ENCODE data around the gene RRM2. TPM values are rescaled to one million over a fixed set of nuclear protein-coding genes. Genes with fewer than 3 reads are reported as not detected.
"Not testable (repeated sequence)": the region's sequence is repeated elsewhere in the genome, so short reads cannot be mapped to it uniquely, and the experiment has no call there.

Gene RRM2
- total RNA-seq, 8 experiments from 2014 or later = 1.6 to 90.5 (median 4.6) TPM

DNA sequence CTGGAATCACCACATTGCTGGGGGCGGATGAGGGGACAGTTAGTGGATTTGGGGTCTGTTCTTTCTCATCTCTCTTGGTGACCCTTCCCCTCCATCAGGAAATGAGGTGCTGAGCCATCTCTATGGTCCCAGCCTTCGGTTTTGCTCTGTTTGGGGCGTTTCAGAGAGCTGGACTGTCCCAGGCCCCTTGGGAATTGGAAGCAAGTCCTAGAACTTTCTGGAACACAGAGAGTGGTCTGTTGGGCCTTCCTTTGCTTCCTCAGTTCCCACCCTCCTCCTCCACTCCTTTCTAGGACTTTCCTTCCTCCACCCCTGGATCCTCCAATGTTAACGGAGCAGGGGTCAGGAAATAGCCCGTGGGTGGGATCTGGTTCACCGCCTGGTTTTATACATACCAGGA lies 17.0 kb downstream of the RRM2 start:
- Histone ChIP-seq H3K4me3 (no peak overlapping the region), H3K27ac (no peak overlapping the region), H3K4me1 (replicated peaks in 1 of 2) (peaks cover 8 to 10% of the 10 kb centered on the region in 2 donors)
- 92 to 100% (median 93%) methylated on average over 1 to 5 of the region's 6 CpGs; no CpG with 5 or more reads in 4 of the 10 experiments for WGBS, 10 experiments
- in situ Hi-C loops (cut with MboI; ENCODE audit: low pct_unique_long_range_greater_than_20kb in 2 of 9, low sequenced_read_pairs in 9 of 9, unreplicated experiment in 9 of 9) = loop anchor here in 7 of 9 experiments (10.0 to 25.0 kb wide), 3 partner anchors 173 to 285 kb away; partner anchors contain the start of gene HPCAL1 (in 1 of the 7)
- no peak for ATAC-seq (replicated peaks in 6 of 8)

GRCh38 chr2:10140841-10141610 lies 18.5 kb downstream of the RRM2 start:
- peaks cover 6 to 9% of the 10 kb centered on the region in 2 donors for H3K4me1 ChIP-seq (replicated peaks in 1 of 2)
- in situ Hi-C loops (cut with MboI; ENCODE audit: low pct_unique_long_range_greater_than_20kb in 2 of 9, low sequenced_read_pairs in 9 of 9, unreplicated experiment in 9 of 9) = loop anchor here in 7 of 9 experiments (10.0 to 25.0 kb wide), 3 partner anchors 171 to 271 kb away; partner anchors contain the start of gene HPCAL1 (in 1 of the 7)
- no peak for ATAC-seq (replicated peaks in 6 of 8)
- no peak overlapping the region for H3K4me3 ChIP-seq
- H3K27ac ChIP-seq = no peak overlapping the region
- WGBS, 10 experiments = 80 to 100% (median 100%) methylated on average over 1 to 8 of the region's 16 CpGs; no CpG with 5 or more reads in 3 of the 10 experiments

DNA sequence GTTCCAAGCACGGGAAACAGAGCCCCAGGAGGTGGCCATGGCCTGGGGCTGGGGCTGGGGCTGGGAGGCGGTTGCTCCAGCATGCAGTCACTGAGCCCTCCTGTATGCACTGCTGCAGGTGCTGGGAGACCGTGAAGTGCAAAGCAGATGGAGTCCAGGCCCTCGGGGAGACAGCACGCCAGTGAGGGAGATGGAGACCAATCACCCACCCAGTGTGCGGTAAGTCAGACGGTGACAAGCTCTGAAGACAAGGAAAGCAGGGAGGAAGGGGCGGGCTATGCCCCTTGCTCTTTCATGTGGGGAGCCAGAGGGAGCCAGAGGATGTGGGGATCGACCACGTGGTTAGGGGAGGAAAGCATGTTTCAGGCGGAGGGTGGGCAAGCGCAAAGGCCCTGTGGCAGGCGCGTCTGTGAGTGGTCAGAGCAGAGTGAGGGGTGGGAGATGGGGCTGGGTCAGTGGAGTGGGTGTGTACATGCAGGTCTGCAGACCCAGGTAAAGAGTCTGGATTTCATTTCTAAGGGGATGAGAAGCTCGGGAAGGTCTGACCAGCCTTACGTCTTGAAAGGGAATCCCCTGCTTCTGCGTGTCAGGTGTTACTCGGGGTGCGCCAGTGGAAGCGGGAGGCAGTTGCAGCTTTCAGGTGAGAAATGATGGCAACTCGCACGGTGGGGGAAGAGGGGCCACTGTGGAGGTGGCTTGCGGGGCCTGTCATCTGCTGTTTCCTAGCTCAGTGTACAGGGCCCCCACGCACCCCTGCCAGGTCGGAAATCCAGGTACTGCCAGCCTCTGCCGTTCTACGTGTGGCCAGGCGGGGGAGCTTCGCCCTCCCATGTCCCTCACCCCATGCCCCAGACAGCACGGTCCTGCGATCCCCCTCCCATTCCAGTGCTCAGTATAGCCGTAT lies 19.4 kb downstream of the RRM2 start:
- peaks cover 4 to 9% of the 10 kb centered on the region in 2 donors for H3K4me1 ChIP-seq (replicated peaks in 1 of 2)
- peak; percentile 18 to 84 (median 78) for ATAC-seq (replicated peaks in 6 of 8)
- H3K27ac ChIP-seq = no peak overlapping the region
- 47 to 76% methylated on average over 3 to 6 of the region's 32 CpGs; no CpG with 5 or more reads in 8 of the 10 experiments for WGBS, 10 experiments
- in situ Hi-C loops (cut with MboI; ENCODE audit: low pct_unique_long_range_greater_than_20kb in 2 of 9, low sequenced_read_pairs in 9 of 9, unreplicated experiment in 9 of 9) = loop anchor here in 7 of 9 experiments (10.0 to 25.0 kb wide), 3 partner anchors 170 to 270 kb away; partner anchors contain the start of gene HPCAL1 (in 1 of the 7)
- no peak overlapping the region for H3K4me3 ChIP-seq

DNA sequence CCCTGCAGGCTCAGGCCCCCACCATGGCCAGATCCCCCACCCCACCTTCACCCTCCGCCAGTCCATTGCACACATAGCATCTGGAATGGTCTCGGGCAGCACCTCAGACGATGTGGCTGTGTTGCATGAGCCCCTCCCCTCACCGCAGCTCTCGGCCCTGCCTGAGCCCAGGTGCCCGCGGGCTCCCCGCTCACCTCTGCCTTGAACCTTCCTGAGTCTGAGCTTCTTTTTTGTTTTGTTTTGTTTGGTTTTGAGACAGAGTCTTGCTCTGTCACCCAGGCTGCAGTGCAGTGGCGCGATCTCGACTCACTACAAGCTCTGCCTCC lies 20.1 kb downstream of the RRM2 start:
- ATAC-seq (replicated peaks in 6 of 8) = no peak
- 100% methylated on average over 1 of the region's 11 CpGs; no CpG with 5 or more reads in 9 of the 10 experiments for WGBS, 10 experiments
- Histone ChIP-seq H3K4me1 (replicated peaks in 1 of 2) (peaks cover 4 to 9% of the 10 kb centered on the region in 2 donors), H3K4me3 (no peak overlapping the region), H3K27ac (no peak overlapping the region)
- in situ Hi-C loops (cut with MboI; ENCODE audit: low pct_unique_long_range_greater_than_20kb in 2 of 9, low sequenced_read_pairs in 9 of 9, unreplicated experiment in 9 of 9) = loop anchor here in 7 of 9 experiments (10.0 to 25.0 kb wide), 3 partner anchors 170 to 270 kb away; partner anchors contain the start of gene HPCAL1 (in 1 of the 7)

GRCh38 chr2:10144771-10145518 lies 22.4 kb downstream of the RRM2 start:
- WGBS, 10 experiments = 41 to 95% (median 89%) methylated on average over 3 to 8 of the region's 16 CpGs; no CpG with 5 or more reads in 6 of the 10 experiments
- H3K4me1 ChIP-seq (replicated peaks in 1 of 2) = peaks cover 4 to 9% of the 10 kb centered on the region in 2 donors
- H3K4me3 ChIP-seq = no peak overlapping the region
- in situ Hi-C loops (cut with MboI; ENCODE audit: low pct_unique_long_range_greater_than_20kb in 2 of 9, low sequenced_read_pairs in 9 of 9, unreplicated experiment in 9 of 9) = loop anchor here in 7 of 9 experiments (10.0 to 25.0 kb wide), 3 partner anchors 167 to 267 kb away; partner anchors contain the start of gene HPCAL1 (in 1 of the 7)
- ATAC-seq (replicated peaks in 6 of 8) = no peak
- no peak overlapping the region for H3K27ac ChIP-seq

- ATAC-seq (replicated peaks in 6 of 8) = no peak
- 66 to 100% (median 93%) methylated on average over 1 to 8 of the region's 13 CpGs; no CpG with 5 or more reads in 5 of the 10 experiments for WGBS, 10 experiments
- in situ Hi-C loops (cut with MboI; ENCODE audit: low pct_unique_long_range_greater_than_20kb in 2 of 9, low sequenced_read_pairs in 9 of 9, unreplicated experiment in 9 of 9) = loop anchor here in 7 of 9 experiments (10.0 to 25.0 kb wide), 3 partner anchors 167 to 267 kb away; partner anchors contain the start of gene HPCAL1 (in 1 of the 7)
- H3K27ac ChIP-seq = no peak overlapping the region
- peaks cover 4 to 9% of the 10 kb centered on the region in 2 donors for H3K4me1 ChIP-seq (replicated peaks in 1 of 2)
- H3K4me3 ChIP-seq = no peak overlapping the region
These were observed 23.2 kb downstream of the RRM2 start for GRCh38 chr2:10145519-10146357.

DNA sequence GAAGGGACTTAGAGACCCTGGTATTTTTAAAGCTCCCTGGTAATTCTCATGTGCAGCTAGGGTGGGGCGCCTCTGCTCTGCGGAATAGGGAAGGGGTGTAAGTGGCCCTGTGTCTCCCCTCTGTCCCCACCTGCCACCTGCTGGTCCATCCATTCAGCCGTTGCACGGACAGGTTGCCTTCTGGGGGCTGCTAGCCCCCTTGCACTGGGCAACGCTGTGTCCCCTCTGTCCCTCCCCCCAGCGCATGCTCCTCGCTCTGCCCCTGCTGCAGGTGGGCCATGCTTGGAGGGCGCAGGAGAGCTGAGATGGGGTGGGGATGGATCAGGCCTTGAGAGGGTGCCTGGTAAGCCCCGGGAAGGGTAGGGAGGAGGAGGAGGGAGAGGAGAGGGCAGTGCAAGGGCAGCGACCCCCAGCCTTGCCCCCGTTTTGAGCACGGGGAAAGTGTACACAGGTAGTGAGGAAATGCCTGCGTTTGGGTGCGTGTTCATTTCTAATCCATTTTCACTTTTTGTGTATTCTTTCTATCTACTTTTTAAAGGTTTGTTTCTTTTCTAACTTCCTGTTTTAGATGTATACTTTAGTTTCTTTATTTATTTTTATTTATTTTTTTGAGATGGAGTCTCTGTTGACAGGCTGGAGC lies 23.9 kb downstream of the RRM2 start:
- 87 to 100% (median 96%) methylated on average over 1 to 5 of the region's 14 CpGs; no CpG with 5 or more reads in 3 of the 10 experiments for WGBS, 10 experiments
- Histone ChIP-seq H3K27ac (no peak overlapping the region), H3K4me1 (replicated peaks in 1 of 2) (peaks cover 4 to 9% of the 10 kb centered on the region in 2 donors), H3K4me3 (no peak overlapping the region)
- ATAC-seq (replicated peaks in 6 of 8) = no peak
- in situ Hi-C loops (cut with MboI; ENCODE audit: low pct_unique_long_range_greater_than_20kb in 2 of 9, low sequenced_read_pairs in 9 of 9, unreplicated experiment in 9 of 9) = loop anchor here in 7 of 9 experiments (10.0 to 25.0 kb wide), 3 partner anchors 166 to 266 kb away; partner anchors contain the start of gene HPCAL1 (in 1 of the 7)

GRCh38 chr2:10147050-10147660 lies 24.6 kb downstream of the RRM2 start:
- WGBS, 10 experiments = 80 to 100% (median 97%) methylated on average over 2 to 14 of the region's 15 CpGs
- not testable (repeated sequence) for H3K4me1 ChIP-seq (replicated peaks in 1 of 2); H3K27ac ChIP-seq; H3K4me3 ChIP-seq
- peak in 2 of 8 experiments; percentile 11 to 54 for ATAC-seq (replicated peaks in 6 of 8)
- in situ Hi-C loops (cut with MboI; ENCODE audit: low pct_unique_long_range_greater_than_20kb in 2 of 9, low sequenced_read_pairs in 9 of 9, unreplicated experiment in 9 of 9) = loop anchor here in 7 of 9 experiments (10.0 to 25.0 kb wide), 3 partner anchors 165 to 265 kb away; partner anchors contain the start of gene HPCAL1 (in 1 of the 7)

- Histone ChIP-seq H3K4me3 (no peak overlapping the region), H3K27ac (no peak overlapping the region), H3K4me1 (replicated peaks in 1 of 2) (peaks cover 2 to 9% of the 10 kb centered on the region in 2 donors)
- in situ Hi-C loops (cut with MboI; ENCODE audit: low pct_unique_long_range_greater_than_20kb in 2 of 9, low sequenced_read_pairs in 9 of 9, unreplicated experiment in 9 of 9) = loop anchor here in 7 of 9 experiments (10.0 to 25.0 kb wide), 3 partner anchors 164 to 264 kb away; partner anchors contain the start of gene HPCAL1 (in 1 of the 7)
- no peak for ATAC-seq (replicated peaks in 6 of 8)
These were observed 25.7 kb downstream of the RRM2 start for GRCh38 chr2:10148268-10148667.

- no peak for ATAC-seq (replicated peaks in 6 of 8)
- peaks cover 0 to under 1% of the 10 kb centered on the region in 2 donors for H3K4me1 ChIP-seq (replicated peaks in 1 of 2)
- in situ Hi-C loops (cut with MboI; ENCODE audit: low pct_unique_long_range_greater_than_20kb in 2 of 9, low sequenced_read_pairs in 9 of 9, unreplicated experiment in 9 of 9) = loop anchor here in 7 of 9 experiments (10.0 to 25.0 kb wide), 3 partner anchors 163 to 263 kb away; partner anchors contain the start of gene HPCAL1 (in 1 of the 7)
- H3K4me3 ChIP-seq = no peak overlapping the region
- H3K27ac ChIP-seq = no peak overlapping the region
- WGBS, 10 experiments = 42 to 100% (median 90%) methylated on average over 2 to 3 of the region's 3 CpGs; no CpG with 5 or more reads in 2 of the 10 experiments
These were observed 27.1 kb downstream of the RRM2 start for GRCh38 chr2:10149635-10150034.
